ENCODE measurements around the gene SLC10A3.

SLC10A3 gene

DNA sequence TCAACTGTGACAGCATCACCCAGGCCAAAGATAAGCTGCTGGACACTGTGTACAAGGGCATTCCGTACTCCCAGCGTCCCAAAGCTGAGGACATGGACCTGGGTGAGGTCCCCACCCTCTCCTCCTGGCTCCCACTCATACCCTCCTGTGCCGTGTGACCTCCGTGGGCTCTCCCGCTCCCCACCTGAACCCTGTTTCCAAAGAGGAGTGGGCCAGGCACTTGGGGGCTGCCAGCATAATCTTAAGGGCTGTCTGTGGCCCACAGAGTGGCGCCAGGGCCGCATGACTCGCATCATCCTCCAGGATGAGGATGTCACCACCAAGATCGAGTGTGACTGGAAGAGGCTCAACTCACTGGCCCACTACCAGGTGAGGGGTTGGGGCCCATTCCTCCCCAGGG lies 21.3 kb downstream of the SLC10A3 start:
- no peak for FAIRE-seq
- no peak for DNase-seq (ENCODE audit: extremely low spot score, insufficient read length, low read depth)

DNA sequence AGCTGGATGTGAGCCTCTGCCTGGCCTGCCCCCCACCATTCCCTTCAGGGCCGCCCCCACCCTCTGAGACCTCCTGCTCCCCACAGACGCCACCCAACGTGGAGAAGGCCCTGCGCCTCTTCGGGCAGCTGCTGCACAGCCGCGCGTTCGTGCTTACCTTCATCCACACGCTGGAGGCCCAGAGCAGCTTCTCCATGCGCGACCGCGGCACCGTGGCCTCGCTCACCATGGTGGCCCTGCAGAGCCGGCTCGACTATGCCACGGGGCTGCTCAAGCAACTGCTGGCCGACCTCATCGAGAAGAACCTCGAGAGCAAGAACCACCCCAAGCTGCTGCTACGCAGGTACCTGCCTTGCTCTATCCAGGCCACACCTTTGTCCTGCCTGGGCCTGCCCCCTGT lies 22.2 kb downstream of the SLC10A3 start:
- DNase-seq (ENCODE audit: extremely low spot score, insufficient read length, low read depth) (no peak), FAIRE-seq (no peak)

DNA sequence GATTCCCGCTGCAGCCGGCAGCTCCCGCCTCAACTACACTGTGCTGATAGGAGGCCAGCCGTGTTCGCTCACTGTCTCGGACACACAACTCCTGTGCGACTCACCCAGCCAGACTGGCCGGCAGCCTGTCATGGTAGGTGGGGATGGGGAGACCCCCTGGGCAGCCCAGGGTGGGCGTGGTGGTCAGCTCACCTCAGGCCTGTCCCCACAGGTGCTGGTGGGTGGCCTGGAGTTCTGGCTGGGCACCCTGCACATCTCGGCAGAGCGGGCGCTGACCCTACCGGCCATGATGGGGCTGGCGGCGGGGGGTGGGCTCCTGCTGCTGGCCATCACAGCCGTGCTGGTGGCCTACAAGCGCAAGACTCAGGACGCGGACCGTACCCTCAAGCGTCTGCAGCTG lies 22.9 kb downstream of the SLC10A3 start:
- DNase-seq (ENCODE audit: extremely low spot score, insufficient read length, low read depth) (no peak), FAIRE-seq (no peak)

DNA sequence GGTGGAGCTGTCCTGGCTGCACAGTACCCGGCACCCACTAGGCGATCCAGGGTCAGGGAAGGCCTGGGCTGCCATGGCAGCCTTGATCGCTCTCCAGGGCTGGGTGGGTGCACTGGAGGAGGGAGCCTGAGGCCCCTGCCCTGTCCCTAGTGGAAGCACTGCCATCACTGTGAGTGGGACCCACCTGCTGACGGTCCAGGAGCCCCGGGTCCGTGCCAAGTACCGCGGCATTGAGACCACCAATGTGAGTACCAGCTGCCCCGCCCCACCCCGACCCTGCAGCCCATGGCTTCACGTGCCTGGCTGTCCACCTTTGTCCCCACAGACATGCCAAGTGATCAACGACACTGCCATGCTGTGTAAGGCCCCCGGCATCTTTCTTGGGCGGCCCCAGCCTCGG lies 23.5 kb downstream of the SLC10A3 start:
- FAIRE-seq: no peak

DNA sequence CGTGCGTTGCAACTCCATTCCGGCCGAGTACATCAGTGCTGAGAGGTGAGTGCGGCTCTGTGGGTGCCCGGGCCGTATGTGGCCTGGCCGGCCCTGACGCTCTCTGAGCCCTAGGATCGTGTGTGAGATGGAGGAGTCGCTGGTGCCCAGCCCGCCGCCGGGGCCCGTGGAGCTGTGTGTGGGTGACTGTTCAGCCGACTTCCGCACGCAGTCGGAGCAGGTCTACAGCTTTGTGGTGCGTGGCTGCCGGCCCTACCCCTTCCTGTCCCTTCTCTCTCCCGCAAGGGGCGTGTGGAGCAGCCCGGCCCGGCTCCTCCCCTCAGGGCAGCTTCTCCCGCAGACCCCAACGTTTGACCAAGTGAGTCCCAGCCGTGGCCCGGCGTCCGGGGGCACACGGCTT lies 24.4 kb downstream of the SLC10A3 start:
- DNase-seq (ENCODE audit: extremely low spot score, insufficient read length, low read depth): no peak
- FAIRE-seq: no peak

More for the DNA sequence above, 23.5 kb downstream of the SLC10A3 start:
- DNase-seq (ENCODE audit: extremely low spot score, insufficient read length, low read depth): no peak

DNA sequence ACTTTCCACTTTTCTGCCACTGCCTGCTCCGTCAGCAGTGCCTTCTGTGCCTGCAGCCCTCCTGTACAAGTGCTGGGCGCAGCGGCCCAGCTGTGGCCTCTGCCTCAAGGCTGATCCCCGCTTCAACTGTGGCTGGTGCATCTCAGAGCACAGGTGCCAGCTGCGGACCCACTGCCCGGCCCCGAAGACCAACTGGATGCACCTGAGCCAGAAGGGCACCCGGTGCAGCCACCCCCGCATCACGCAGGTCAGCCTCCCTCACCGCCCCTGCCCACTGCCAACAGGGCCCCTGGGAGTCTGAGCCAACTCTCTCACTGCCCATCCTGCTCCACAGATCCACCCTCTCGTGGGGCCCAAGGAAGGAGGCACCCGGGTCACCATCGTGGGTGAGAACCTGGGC lies 24.8 kb downstream of the SLC10A3 start:
- FAIRE-seq: no peak
- DNase-seq (ENCODE audit: extremely low spot score, insufficient read length, low read depth): no peak

DNA sequence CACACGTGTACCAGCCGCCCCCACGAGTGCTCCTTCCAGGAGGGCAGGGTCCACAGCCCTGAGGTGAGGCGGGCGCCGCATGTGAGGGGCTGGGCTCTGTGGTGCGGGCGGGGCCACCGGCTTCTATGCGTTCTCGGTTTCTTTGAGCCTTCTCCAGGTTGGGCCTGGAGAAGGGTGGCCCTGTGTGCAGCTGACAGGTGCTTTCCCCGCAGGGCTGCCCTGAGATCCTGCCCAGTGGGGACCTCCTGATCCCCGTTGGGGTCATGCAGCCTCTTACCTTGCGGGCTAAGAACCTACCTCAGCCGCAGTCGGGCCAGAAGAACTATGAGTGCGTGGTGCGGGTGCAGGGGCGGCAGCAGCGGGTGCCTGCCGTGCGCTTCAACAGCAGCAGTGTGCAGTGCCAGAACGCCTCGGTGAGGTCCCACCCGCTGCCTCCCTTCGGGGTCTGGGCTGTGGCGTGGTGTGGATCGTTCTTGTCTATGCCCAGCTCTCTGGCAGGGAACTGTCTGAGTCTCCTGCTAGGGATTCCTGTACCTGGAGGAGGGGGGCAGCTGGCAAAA lies 25.5 kb downstream of the SLC10A3 start:
- no peak for DNase-seq (ENCODE audit: extremely low spot score, insufficient read length, low read depth)
- no peak for FAIRE-seq

DNA sequence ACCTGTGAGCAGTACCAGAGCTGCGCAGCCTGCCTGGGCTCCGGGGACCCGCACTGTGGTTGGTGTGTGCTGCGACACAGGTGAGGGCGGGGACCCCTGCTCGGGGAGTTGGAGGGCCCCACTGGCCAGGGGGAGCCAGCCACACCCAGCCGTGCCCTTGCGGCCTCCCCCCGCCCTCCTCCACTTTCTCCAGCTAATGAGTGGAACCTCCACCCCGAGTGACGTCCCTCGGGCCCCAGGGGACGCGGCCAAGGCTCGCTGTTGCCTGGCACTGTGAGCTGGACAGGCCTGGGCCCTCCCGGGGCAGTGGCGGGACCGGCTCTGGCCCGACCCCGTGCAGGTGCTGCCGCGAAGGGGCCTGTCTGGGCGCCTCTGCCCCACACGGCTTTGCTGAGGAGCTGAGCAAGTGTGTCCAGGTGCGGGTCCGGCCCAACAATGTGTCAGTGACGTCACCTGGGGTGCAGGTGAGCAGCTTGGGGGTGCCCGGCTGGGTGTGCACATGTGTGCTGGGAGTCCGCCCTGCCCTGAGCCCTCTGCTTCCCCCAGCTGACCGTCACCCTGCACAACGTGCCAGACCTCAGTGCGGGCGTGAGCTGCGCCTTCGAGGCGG lies 26.7 kb downstream of the SLC10A3 start:
- FAIRE-seq: no peak

DNA sequence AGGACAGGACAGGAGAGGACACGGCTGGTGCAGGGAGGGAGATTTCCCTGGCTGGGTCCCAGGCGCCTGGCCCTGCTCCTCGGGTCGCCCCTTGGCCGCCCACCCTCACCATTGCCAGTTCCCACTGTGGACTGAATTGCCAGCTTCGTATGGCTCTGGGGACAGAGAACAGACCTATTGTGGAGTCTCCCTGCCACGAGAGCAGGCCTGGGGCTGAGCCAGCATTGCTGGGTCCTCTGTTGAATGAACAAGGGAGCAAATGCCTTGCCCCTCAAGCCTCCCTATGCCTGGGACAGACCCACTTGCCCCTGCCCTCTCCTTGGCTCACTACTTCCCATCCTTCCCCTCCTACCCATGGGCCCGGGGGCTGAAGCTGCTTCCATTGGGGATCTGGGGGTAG lies 28.0 kb downstream of the SLC10A3 start:
- no peak for FAIRE-seq

More for the DNA sequence above, 26.7 kb downstream of the SLC10A3 start:
- no peak for DNase-seq (ENCODE audit: extremely low spot score, insufficient read length, low read depth)

DNA sequence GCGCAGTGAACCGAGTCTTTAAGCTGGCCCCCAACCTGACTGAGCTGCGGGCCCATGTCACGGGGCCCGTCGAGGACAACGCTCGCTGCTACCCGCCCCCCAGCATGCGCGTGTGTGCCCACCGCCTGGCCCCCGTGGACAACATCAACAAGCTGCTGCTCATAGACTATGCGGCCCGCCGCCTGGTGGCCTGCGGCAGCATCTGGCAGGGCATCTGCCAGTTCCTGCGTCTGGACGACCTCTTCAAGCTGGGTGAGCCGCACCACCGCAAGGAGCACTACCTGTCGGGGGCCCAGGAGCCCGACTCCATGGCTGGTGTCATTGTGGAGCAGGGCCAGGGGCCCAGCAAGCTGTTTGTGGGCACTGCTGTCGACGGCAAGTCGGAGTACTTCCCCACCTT lies 30.1 kb downstream of the SLC10A3 start:
- DNase-seq (ENCODE audit: extremely low spot score, insufficient read length, low read depth) (no peak), FAIRE-seq (no peak)

More for the DNA sequence above, 28.0 kb downstream of the SLC10A3 start:
- DNase-seq (ENCODE audit: extremely low spot score, insufficient read length, low read depth): no peak

DNA sequence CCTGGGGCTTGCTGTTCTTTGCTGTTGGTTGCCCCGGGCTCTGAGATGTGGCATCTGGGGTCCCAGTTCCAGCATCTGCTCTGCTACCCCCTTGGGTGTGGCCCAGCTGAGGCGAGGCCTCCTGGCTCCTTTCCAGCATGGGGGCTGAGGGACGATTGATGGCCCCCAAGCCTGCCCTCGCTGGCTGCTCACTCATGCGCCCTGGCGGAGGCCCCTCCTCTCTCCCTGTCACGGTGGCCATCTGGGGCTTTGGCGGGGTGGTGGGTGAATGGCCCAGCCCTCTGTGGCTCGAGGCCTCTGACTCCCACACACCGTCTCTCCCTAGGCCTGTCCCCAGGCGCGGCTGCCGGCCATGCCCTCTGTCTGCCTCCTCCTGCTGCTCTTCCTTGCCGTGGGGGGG lies 30.6 kb downstream of the SLC10A3 start:
- no peak for DNase-seq (ENCODE audit: extremely low spot score, insufficient read length, low read depth)
- no peak for FAIRE-seq

DNA sequence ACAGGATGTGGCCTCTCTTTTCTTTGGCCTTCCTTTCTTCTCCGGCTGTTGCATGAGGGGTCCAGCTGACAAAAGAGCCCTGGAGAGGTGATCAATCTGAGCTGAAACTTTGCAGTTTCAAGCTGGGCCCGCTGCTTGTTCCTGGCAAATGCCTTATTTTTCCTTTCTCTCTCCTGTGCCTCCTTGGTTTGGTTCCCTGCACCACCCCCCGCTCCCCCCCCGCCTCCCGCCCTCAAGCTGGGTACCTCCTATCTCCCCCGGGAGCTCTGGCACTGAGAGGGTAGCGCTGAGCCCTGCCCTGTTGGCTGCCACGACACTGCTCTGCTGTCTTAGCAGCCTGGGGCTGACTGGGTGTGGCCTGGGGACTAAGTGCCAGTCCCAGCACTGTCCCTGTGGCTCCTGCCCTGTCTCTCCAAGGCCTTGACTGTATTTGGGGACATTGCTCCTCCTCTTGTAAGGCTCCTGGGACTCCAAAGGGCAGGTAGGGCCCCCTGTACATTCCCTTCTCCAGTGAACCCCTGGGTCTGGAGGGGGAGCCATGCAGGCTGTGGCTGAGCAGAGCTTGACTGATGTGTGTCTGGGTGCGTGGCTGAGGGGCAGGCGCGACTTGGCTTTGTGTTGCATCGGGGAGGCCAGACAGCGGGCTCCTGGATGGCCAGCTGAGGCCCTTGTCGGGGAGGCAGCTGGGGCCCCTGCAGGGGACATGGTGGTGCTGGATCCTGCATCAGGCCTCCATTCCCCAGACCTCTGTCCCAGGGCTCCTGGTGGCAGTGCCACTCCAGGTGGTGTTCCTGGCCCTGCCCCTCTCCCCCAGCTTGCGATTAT lies 31.3 kb downstream of the SLC10A3 start:
- no peak for FAIRE-seq
- DNase-seq (ENCODE audit: extremely low spot score, insufficient read length, low read depth): no peak

DNA sequence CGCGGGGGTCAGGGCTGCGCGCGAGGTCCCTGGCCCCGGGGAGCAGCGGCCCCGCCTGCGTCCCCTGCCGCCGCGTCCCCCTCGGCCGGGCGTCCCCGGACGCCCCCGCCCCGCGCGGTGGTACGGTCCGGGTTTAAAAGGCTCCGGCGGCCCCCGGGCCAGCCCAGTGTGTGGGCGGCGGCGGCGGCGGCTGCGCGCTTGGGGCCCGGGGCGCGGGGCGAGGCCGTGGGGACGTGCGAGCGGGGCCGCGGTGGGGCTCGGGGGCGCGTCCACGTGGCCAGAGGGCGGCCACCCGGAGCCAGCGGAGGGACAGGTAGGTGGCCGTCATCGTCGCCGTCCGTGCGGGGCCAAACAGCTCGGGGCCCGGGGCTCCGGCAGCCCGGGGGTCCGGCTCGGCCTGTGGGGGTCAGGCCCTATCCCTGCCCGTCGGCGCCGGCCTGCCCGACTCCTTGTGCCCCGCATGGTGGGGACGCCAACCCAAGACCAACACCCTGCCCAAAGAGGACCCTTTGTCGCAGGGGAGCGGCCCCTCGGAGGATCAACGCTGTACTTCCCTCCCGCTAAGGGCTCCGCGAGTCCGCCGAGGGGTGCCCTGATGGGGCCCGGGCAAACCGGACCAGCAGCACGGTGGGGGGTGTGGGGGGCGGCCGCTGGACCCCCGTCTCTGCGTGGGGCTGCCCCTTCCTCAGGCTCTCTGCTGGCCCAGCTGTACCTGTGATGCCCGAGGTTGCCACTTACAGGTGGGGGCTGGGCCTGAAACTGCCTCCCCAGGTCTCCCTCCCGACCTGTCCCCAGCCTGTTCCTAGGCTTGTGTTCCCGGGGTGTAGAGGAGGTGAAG lies 32.1 kb downstream of the SLC10A3 start, which contains the start of gene PLXNA3:
Gene PLXNA3, plus strand, starts transcription at position 166 of the 838 bp plus-strand sequence. CDS start 1,903 bp downstream, outside the sequence.
- FAIRE-seq (no peak), DNase-seq (ENCODE audit: extremely low spot score, insufficient read length, low read depth) (peak; percentile 30)

DNA sequence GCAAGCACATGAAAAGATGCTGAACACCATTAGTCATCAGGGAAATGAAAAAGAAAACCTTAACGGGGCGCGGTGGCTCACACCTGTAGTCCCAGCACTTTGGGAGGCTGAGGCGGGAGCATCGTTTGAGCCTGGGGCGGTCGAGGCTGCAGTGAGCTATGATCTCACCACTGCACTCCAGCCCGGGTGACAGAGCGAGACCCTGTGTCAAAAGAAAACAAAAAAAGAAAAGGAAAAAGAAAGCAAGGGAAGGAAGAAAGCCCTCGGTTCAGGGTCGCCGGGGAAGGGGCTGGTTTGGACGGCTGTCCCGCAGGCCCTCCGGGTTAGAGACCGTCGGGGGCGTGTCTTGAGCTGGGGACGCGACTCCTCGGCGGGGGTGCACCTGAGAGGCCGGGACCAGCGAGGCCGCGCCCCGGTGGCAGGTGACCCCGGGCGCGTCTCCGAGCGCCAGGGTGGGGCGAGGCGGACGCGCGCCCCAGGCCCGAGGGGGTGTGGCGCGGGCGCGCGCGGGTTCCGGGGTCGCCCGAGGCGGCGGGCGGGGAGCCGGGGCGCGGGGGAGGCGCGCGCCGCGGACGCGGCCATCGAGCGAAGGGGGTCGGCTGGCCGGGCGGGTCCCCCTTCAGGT lies 32.8 kb downstream of the SLC10A3 start:
- DNase-seq (ENCODE audit: extremely low spot score, insufficient read length, low read depth): peak; percentile 36
- FAIRE-seq: peak; percentile 54

DNA sequence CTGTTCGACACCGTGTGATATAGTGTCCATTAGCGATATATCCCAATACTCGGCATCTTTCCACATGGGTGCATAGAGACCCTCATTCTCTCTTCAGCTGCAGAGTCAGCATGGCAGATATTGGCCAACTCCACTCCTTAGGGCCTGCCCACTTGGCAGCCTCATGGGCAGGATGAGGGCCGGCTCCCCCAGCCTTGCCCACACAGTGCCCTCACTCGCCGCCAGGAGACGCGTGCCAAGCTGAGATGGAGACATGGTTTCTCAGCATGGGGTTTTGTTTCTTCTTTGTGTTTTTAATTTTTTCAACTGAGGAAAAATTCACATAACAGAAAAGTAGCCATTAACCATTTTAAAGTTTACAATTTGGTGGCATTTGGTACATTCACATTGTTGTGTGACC lies 37.6 kb downstream of the SLC10A3 start:
- FAIRE-seq: no peak
- DNase-seq (ENCODE audit: extremely low spot score, insufficient read length, low read depth): no peak

DNA sequence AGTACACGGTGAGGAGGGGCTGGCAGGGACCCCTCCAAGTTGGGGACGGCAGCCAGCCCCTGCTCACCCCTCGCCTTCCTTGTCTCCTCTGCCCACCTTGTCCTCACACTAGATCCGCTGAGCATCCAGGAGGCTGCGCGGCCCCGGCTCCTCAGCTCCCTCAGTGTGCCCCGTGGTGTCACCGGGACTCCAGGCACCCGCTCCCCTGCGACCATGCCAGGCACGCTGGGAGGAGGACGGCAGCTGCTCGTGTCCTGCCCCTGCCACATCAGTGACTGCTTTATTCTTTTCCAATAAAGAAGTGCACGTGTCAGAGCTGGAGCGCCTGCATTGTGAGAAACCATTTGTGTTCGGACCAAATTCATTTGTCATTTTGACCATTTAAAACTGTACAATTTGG lies 40.1 kb downstream of the SLC10A3 start:
- DNase-seq (ENCODE audit: extremely low spot score, insufficient read length, low read depth) (no peak), FAIRE-seq (no peak)

DNA sequence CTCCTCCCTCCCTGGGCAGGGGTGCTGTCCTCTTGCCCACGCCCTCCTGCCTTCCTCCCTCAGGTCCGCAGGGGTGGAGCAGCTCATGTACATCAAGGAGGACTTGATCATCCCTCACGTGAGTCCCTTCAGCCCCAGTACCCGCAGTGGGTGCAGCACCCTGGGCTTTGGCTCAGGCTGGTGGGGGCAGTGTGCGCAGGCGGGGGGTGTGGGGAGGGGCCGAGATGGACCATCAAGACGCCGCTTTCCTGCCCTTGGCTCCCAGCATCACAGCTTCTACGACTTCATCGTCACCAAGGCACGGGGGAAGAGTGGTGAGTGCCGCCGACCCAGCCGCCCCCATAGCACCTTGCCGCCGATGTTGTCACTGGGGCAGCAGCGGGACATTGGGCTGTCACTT lies 40.8 kb downstream of the SLC10A3 start:
- no peak for FAIRE-seq
- no peak for DNase-seq (ENCODE audit: extremely low spot score, insufficient read length, low read depth)

DNA sequence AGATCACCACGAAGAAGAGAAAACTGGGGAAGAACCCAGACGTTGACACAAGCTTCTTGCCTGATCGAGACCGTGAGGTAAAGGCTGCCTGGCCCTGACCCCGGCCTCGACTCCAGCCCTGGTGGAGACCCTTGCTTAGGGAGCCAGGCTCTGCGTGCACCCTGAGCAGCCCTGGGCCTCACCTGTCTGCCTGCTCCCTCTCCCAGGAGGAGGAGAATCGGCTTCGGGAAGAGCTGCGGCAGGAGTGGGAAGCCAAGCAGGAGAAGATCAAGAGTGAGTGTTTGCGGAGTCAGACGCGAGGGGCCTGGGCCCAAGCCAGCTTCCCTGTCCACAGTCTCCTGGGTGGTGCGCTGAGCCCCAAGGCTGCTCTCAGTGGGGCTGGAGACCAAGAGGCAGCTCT lies 41.9 kb downstream of the SLC10A3 start:
- FAIRE-seq: no peak
- DNase-seq (ENCODE audit: extremely low spot score, insufficient read length, low read depth): no peak

DNA sequence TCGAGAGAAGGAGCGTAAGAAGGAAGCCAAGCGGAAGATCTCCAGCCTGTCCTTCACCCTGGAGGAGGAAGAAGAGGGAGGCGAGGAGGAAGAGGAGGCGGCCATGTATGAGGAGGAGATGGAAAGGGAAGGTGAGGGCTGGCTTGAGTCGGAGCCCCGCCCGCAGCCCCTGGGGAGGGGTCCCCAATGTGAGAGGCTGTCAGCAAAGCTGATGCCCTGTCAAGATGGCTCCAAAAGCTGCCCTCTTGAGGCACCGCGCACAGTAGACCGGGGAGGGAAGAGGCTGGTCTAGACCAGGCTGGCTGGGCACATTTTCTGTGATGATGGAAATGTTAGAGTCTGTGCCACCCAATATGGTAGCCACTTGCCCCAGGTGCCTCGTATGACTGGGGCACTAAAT lies 44.0 kb downstream of the SLC10A3 start:
- FAIRE-seq (no peak), DNase-seq (ENCODE audit: extremely low spot score, insufficient read length, low read depth) (no peak)

DNA sequence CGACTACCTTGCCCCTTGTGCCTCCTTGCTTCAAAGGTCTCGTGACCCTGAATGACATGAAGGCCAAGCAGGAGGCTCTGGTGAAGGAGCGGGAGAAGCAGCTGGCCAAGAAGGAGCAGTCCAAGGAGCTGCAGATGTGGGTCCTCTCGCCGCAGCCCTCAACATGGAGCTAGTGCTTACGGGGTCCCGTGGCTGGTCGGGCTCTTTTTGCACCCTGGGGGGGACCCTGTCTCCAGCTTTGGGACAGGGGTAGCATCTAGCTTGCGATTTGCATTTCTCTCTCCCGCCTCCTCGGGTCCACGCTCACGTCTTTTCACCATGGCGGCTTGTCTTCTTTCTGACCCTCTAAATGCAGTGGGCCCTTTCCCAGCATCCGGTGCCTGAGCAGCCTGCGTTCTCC lies 44.7 kb downstream of the SLC10A3 start:
- no peak for DNase-seq (ENCODE audit: extremely low spot score, insufficient read length, low read depth)
- no peak for FAIRE-seq
